Epithelial cell of proximal tubule (primary cell): ENCODE results near the gene FABP2. TPM values are rescaled to one million over a fixed set of nuclear protein-coding genes. Genes with fewer than 3 reads are reported as not detected.
"Not testable (repeated sequence)": the region's sequence is repeated elsewhere in the genome, so short reads cannot be mapped to it uniquely, and the experiment has no call there.

Experiments
- DNase-seq: peaks from one replicate; pipeline ENCODE4 v3.0.0-alpha.2; 2011; ENCODE audit warnings: low read depth
- H3K4me3 ChIP-seq: 2 replicates; pipeline ENCODE4 v1.5.1; 2011; ENCODE audit warnings: low read depth, mild to moderate bottlenecking, low read length
- total RNA-seq: library from RNA; depleted of rRNA; stranded (reverse); fragments of >200 nt; gene quantifications from 2 replicates; pipeline ENCODE4 v1.2.3, GENCODE V29; 2015
- TF ChIP-seq, protein P1 (sequence below): conservative IDR thresholded peaks from 2 replicates; pipeline ENCODE4 v1.5.1; 2012; ENCODE audit warnings: low read depth, mild to moderate bottlenecking, low read length

The FABP2 gene
- not detected in 2 replicates for total RNA-seq

DNA sequence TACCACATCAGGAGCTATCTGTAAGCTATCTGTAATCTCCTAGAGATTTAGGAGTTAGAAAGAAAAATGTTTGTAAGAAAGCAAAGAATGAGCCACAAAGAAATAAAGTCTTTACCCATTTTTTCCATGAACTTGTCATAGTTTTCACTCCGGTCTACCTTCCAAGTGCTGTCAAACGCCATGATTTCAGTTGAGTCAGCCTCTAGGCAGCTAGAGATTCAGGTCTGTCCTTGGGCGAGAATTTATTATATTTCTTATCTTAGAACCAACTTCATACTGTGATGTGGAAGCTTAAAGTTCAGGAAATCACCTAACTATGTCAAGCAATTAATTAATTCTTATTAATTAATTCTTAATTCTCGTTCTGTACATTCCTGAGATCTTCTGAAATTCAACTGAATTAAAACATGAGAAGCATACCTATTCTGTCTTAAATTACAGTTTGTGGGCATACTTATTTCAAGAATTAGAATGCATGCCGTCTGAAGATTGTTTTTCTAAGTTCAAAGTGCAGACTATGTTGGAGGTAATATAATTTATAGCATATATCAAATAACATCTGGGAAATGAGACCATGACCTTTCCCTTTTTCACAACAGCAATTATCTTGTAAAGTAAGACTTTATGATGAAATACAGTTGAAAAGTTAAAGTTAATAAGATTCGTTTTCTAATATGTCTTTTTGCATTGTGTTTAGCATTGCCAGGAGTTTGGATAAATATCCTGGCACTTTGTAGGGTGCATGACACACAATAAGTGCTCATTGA lies at the start of gene FABP2:
Gene FABP2, minus strand, starts transcription at position 218 of the 767 bp plus-strand sequence. Its CDS starts 36 bp downstream, at position 182.
- no peak for DNase-seq
- TF ChIP-seq, protein P1, sequence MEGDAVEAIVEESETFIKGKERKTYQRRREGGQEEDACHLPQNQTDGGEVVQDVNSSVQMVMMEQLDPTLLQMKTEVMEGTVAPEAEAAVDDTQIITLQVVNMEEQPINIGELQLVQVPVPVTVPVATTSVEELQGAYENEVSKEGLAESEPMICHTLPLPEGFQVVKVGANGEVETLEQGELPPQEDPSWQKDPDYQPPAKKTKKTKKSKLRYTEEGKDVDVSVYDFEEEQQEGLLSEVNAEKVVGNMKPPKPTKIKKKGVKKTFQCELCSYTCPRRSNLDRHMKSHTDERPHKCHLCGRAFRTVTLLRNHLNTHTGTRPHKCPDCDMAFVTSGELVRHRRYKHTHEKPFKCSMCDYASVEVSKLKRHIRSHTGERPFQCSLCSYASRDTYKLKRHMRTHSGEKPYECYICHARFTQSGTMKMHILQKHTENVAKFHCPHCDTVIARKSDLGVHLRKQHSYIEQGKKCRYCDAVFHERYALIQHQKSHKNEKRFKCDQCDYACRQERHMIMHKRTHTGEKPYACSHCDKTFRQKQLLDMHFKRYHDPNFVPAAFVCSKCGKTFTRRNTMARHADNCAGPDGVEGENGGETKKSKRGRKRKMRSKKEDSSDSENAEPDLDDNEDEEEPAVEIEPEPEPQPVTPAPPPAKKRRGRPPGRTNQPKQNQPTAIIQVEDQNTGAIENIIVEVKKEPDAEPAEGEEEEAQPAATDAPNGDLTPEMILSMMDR = no peak

DNA sequence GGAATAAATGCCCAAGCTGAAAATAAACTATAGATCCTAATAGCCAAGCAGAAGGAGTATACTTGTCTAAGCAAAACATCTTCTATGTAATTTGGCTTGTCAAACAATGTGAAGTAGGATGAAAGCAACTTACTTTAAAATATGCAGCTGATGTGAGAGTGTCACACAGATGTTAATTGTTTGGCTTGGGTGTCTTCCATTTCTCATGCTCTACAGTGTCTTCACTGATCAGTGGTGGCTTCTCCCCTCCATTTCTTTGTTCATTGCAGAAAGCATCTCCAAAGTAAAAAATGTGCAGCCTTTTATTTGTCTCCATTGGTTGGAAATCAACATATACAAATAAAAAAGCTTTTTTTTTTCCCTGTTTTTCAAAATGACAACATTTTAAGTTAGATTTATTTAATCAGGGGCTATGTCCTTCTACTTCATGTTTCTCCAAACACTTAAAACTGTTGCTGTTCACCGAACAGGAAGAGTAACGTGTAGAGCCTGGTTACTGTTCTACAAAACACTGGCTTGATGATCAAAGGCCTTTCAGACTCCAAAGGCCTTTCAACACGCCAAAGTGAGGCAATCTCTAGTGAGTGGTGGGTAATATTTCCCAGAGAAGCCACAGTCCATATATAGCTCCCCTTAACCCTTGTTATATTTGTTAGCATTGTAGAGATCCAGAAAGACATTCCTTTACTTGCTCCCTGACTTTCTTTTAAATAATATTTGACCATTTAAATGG lies 49.2 kb upstream of the FABP2 start:
- H3K4me3 ChIP-seq = peak overlapping the region; percentile 10
- not testable (repeated sequence) for DNase-seq

More for the DNA sequence above, at the start of gene FABP2:
- H3K4me3 ChIP-seq = no peak within 1 kb of the TSS

DNA sequence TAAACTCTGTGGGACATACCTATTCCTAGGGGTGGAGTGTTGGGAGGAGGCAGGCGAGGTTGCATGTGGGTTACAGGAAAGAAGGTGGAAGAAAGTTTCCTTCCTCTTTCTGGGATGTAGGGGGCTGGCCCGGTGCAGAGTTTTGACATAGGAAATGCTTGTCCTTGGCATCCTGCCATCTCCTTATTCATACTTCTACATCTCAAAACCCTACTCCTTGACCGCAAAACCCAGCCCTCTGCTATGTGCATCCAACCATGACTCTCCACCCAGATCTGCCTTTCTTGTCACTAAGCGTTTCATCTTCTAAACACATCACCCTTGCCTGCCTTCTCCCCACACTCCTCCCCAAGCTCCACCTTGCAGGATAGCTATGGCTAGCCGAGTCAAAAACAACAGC lies 48.5 kb upstream of the FABP2 start:
- peak overlapping the region; percentile 6 for H3K4me3 ChIP-seq
- DNase-seq = peak; percentile 59

DNA sequence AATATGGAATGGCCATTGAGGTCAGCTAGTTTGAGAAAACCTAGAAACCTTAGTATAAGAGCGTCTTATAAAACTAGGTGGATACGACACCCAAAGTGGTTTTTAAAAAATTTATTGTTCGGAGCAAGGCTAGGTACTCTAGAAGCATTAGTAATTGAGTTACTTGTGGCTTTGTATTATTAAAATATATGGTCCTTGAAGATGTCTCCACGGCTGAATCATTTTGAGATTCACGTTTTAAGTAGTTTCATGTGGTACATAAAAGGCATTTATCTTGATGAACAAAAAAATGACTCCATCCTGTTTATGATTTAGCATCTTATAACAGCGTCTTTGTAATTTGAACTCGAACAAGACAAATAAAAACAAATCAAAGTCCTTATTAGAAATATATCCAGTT lies 44.9 kb upstream of the FABP2 start:
- not testable (repeated sequence) for H3K4me3 ChIP-seq, DNase-seq

DNA sequence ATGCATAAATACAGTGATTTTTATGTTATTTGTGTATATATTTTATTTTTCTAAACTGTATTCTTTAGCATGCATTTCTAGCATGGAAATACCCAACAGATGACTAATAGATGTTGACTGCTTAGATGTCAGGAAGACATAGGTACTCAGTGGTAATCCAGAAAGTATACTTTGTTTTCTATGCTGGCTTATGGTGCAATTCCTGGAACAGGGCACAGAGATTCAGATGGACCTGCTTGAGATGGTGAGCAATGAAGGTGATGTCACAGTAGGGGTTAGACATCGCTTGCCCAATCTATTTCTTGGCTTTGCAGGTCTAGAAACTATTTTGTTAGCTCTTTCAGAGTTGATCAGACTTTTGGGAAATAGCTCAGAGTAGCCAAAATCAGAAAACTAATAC lies 42.3 kb upstream of the FABP2 start:
- DNase-seq, H3K4me3 ChIP-seq: not testable (repeated sequence)

DNA sequence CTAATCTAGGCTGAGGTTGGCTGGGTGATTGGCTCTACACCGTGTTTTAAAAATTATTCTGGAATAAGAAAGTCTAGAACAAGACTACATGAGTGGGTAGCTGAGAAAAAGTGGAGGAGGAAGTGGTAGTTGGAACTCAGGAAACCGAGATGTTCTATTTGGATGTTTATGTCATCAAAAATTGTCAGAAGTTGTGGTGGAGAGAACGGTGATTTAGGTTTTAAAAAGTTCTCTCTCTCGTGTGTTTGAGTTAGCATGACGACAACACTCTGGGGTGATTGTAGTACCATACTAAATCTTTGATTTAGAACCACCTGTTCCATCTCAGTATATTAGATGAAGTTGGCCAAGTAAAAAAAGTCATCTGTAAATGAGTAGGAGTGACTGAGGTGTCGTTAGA lies 41.4 kb upstream of the FABP2 start:
- not testable (repeated sequence) for DNase-seq, H3K4me3 ChIP-seq

DNA sequence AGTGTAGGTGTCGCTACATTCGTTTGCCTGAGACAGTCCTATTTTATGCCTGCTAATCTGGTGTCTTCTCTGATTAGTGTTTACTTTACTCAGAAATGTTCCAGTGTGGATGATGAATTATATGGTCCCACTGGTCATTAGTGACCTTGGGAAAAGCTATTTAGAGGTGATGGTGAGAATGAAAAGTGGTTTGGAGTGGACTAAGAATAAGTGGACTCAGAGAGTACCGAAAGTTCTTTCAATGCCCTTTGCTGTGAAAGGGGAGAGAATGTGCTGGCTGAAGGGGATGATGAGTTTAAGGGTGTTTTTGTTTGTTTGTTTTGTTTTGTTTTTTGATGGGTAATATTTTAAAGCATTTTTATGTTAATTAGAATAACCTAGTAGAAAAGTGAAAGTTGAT lies 40.5 kb upstream of the FABP2 start:
- not testable (repeated sequence) for DNase-seq, H3K4me3 ChIP-seq

DNA sequence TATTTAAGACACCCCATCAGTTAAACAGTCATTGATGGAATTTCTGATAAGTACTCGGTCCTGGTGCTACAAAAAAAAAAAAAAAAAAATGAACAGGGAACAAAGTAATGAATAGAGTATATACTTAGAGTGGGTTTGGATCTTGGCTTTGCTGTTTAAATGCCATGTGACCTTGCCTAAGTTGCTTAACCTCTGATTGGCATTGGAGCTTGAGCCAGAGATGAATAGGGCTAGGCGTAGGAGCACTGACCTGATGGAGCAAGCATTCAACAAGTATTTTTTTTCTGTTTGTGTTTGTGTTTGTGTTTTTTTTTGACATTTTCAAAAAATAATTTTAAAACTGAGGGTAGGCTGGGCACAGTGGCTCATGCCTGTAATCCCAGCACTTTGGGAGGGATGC lies 37.9 kb upstream of the FABP2 start:
- H3K4me3 ChIP-seq = not testable (repeated sequence)

DNA sequence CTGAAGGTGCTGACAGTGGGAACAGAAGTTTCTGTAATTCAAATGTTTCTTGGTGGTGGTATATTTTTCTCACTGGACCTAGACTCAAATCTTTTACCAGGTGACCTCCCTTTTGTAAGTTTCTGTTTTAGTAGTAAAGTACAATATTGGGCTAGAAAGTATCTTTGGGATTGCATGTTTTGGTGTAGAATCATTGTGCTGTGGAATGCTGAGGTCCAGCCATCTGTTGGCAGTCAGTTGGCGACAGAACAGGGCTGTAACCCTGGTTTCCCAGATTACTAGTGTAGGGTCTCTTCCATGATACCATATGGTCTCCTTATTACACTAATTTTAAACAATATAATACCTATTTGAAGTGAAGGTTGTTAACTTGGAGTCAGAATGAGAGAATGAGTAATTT lies 34.9 kb upstream of the FABP2 start:
- DNase-seq, H3K4me3 ChIP-seq: not testable (repeated sequence)

More for the DNA sequence above, 37.9 kb upstream of the FABP2 start:
- DNase-seq = not testable (repeated sequence)

DNA sequence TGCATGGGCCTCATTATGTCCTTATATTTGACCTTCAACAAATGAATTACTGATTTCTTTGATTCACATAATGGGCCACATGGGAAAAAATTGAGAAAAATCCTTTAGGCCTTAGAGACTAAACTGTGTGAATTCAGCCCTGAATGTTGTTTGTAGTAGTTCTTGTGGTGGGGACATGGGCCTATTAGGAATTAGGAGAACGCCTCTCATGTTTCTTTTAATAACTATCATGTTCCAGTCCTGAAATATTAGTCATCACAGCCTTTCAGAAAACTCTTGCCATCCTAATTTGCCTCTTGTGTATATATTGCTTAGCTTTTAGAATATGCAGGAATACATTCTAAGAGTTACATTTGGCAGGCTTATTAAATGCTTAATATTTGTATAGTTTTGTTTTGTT lies 34.1 kb upstream of the FABP2 start:
- DNase-seq, H3K4me3 ChIP-seq: not testable (repeated sequence)

DNA sequence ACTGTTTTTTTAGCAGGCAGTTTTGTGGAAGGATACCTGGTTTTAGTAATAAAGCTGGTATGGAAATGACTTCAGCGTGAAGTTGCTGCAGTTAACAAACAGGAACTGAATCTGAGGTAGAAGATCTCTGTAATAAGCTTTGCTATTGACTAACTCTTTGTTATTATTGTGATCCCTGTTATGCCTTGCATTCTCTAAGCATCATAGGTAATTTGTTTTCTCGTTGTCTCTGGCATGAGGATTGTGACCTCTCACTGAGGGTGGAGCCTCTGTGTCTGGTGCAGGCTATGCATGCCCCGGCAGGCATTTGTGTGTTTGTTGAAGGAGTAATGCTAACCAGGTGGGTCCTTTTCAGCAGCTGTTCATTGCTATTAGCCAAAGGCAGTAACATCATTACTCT lies 31.4 kb upstream of the FABP2 start:
- H3K4me3 ChIP-seq, DNase-seq: not testable (repeated sequence)

DNA sequence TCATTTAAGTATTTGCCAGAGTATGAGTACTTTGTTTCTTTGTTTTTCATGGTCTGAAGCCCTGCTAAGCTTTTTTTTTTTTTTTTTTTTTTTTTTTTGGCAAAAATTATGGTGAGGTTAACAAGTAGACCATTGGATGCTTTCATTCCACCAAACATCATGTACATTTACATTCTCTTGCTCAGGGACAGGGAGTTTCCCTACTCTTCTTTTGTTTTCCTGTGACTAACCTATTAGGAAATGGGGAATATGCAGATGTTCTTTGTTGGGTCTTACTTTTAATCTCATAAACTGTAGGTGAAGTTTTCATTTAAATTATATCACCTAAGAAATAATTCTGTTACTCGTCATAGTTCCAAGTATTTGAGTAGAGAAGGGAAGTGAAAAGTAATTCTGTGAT lies 26.2 kb upstream of the FABP2 start:
- DNase-seq, H3K4me3 ChIP-seq: not testable (repeated sequence)

DNA sequence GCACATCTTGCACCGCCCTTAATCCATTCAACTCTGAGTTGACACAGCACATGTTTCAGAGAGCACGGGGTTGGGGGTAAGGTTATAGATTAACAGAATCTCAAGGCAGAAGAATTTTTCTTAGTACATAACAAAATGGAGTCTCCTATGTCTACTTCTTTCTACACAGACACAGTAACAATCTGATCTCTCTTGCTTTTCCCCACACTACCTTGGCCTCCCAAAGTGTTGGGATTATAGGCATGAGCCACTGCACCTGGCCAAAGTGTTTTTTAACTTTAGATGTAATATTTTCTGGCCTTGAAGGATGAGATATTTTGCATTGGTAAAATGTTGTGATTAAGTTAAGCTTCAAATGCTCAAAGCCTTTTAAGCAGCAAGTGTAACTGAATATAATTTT lies 21.4 kb upstream of the FABP2 start:
- DNase-seq, H3K4me3 ChIP-seq: not testable (repeated sequence)

DNA sequence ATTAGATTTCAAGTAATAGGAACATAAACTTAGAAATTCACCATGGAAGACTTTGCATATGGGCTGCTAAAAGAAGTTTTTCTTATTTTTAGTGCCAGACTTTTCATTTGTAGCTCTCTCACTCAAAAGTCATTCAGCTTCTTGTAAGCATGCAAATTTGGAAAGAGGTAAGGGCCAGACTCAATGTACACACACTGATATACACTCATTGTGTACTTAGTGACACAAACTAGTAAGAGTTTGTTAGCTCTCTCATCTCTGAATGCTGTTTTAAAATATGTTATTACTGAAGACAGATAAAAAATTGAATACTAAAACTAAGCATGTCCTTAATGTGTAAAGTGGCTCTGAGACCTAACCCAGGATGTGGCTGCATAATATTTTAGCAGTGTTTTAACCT lies 18.0 kb upstream of the FABP2 start:
- DNase-seq, H3K4me3 ChIP-seq: not testable (repeated sequence)
